Middle frontal gyrus (tissue), 1 donor: ENCODE results near the gene ZNF560.

Experiments
- DNase-seq: peaks from one replicate; pipeline ENCODE4 v3.0.0-alpha.2; 2015; ENCODE audit warnings: low spot score; ENCODE audit errors: extremely low spot score

The ZNF560 gene

GRCh38 chr19:9436358-9436757 lies 62.1 kb downstream of the ZNF560 start:
- DNase-seq = no peak

DNA sequence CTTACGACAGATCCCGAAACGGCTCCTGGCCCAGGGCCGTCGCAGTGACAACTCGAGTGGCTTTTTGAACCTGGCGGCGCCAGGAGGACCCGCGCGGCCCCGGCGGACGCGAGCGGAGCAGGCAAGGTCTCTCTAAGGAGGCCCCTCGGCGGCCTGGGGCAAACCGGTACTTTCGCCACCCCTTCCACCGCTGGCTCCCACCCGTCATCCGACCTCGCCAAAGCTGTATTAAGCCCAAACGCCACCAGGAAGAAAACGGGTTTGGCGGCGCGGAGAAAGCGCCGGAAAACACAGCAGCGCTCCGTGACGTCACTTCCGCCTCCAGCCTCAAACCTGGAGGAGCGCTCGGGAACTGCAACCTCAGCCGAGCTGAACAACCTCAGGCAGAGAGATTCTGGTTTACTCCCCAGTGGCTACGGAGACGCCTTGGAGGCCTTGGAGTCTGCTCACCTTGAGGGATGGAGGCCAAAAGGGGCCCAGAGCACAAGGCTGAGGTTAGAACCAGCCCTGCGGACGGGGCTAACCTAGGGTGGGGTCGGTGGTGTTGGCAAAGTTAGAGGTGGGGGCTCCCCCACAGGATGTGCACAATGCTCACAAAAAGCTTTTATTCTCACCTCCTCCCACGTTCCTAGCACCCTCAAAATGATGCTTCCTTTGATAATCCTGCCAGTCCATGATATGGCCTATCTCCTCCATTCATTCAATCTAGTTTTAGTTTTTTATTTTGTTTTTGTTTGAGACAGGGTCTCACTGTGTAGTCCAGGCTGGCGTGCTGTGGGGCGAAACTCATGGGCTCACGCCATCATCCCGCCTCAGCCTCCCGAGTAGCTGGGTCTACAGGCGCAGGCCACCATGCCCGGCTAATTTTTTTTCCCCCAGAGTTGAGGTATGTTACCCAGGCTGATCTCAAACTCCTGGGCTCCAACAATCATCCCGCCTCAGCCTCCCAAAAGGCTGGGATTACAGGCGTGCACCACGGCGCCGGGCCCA lies 62.8 kb downstream of the ZNF560 start, which contains the start of gene ZNF266:
ZNF266 (minus strand) TSS at position 295 of the 990 bp plus-strand sequence. CDS start 15,484 bp downstream, outside the sequence.
- DNase-seq = peak; percentile 87

DNA sequence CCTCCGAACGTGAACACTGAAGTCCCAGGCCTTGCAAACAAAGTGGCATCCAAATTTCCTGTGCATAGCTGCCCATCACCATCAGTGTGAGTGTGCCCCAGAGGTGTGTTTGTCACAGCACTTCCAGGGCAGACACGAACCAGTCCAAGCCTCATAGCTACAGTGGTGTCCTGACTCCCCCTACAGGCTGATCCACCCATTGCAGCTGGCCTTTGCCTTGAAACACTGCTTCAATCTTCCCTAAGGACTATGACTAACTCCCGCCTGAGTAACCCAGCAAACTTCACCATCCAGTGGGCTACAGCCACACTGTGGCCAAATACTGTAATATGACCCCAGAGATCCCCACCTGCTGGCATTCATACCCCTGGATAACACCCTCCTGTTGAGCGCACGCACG lies 66.9 kb downstream of the ZNF560 start:
- DNase-seq = no peak

DNA sequence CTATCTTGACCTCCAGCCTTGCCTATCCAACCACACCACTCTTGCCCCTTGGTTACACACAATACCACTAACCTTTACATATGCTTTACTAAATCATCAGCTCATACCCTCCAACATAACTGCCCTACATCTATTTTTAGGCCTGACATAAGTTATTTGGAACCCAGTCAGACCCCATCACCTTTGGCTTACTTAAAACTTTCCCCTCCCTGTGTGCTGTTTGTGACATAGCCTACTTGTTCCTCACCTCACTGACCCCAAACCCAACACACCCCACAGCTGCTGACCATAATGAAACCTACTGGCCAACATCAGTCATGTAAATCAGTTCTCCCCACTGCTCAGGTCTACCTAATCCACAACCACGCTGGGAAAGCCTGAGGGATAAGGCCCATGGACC lies 68.0 kb downstream of the ZNF560 start:
- DNase-seq = no peak

DNA sequence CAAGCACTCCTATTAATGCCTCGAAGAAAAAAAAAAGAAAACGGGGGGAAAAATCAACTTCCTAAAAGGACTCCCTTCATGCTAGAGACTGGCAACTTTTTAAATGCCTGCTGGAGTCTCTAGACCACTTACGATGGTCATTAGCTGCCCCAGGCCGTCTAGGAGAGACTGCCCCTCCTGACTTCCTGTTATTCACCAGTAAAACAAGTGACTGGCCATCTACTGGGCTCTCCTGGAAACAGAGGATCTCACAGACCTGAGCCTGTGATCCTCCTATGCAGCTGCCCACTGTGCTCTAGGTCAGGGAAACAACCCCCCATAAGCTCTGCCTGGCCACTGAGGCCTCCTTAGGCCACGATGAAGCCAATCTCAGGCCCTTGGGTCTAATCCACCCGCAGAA lies 70.5 kb downstream of the ZNF560 start:
- no peak for DNase-seq
